Gastroesophageal sphincter (tissue), 3 donors: ENCODE data around the gene OGFRL1.

Experiments used
- EP300 ChIP-seq: sonication (generic); formaldehyde crosslinking; IDR thresholded peaks from one replicate; pipeline ENCODE4 v1.6.1; 2017; ENCODE audit warnings: antibody characterized with exemption, mild to moderate bottlenecking
- POLR2AphosphoS5 ChIP-seq: sonication (generic); formaldehyde crosslinking; IDR thresholded peaks from one replicate; pipeline ENCODE4 v1.6.1; 2017; ENCODE audit warnings: antibody characterized with exemption
- TF ChIP-seq, protein P1 (sequence below), 4 experiments: fragments of 200-600 bp in 2 of 4; fragments of 450-650 bp in 2 of 4; sonication (generic) in 1 of 4; IDR thresholded peaks; one replicate each; pipeline ENCODE4 v1.5.1; 2017 to 2019; ENCODE audit warnings: antibody characterized with exemption in 4 of 4, mild to moderate bottlenecking in 2 of 4, moderate library complexity in 2 of 4

DNA sequence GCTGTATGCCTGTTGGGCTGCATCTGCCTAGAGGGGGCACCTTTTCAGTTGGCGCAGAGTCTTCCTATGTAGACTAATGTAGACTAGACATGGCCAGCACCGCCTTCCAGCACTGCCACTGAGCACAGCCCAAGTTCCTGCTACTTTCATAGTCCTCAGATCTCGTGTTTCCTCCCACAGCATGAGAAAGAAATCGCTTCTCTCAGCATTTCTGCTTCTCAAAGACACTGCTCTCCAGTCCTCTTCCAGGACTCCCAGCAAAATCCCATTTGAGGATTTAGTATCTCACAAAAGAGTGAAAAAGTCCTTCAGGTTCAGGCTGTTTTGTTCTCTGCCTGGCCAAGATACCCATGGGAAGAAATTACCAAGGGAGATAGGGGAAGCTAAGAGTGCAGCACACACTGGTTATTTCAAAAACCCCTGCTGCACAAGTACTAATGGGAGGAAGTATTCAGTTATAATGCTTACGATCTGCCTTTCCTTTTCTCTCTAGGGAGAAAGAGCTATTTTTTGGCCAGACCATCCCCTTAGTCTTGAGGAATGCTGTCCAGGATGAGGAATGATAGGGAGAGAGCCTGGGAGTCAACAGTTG is 35.7 kb downstream of the OGFRL1 start:
- TF ChIP-seq, protein P1, sequence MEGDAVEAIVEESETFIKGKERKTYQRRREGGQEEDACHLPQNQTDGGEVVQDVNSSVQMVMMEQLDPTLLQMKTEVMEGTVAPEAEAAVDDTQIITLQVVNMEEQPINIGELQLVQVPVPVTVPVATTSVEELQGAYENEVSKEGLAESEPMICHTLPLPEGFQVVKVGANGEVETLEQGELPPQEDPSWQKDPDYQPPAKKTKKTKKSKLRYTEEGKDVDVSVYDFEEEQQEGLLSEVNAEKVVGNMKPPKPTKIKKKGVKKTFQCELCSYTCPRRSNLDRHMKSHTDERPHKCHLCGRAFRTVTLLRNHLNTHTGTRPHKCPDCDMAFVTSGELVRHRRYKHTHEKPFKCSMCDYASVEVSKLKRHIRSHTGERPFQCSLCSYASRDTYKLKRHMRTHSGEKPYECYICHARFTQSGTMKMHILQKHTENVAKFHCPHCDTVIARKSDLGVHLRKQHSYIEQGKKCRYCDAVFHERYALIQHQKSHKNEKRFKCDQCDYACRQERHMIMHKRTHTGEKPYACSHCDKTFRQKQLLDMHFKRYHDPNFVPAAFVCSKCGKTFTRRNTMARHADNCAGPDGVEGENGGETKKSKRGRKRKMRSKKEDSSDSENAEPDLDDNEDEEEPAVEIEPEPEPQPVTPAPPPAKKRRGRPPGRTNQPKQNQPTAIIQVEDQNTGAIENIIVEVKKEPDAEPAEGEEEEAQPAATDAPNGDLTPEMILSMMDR (IDR thresholded peaks at IDR 0.05), result no peak
- no peak for TF ChIP-seq EP300
- TF ChIP-seq POLR2AphosphoS5, result no peak
